ENCODE results near the gene AKAP6.
"Not testable (repeated sequence)": the region's sequence is repeated elsewhere in the genome, so short reads cannot be mapped to it uniquely, and the experiment has no call there.

The AKAP6 gene

DNA sequence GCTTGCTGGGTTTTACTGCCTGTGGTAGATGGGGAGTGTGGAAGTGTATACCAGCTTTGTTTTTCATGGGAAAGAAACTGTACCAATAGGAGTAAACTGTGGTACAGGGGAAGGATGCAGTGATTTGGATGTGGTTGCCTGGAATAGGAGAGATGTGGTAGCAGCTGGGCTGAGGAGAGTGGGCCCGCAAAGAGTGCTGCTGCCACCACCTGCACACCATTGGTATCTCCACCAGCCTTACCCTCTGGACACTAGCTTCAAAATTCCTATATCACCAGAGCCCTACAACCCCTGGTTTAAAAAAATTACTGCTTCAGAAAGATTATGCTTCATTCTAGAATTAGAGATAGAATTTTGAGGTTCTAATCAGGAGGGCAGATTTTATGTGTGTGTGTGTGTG lies 53.6 kb downstream of the AKAP6 start:
- DNase-seq (ENCODE audit: low spot score), result no peak
- TF ChIP-seq, protein P1, sequence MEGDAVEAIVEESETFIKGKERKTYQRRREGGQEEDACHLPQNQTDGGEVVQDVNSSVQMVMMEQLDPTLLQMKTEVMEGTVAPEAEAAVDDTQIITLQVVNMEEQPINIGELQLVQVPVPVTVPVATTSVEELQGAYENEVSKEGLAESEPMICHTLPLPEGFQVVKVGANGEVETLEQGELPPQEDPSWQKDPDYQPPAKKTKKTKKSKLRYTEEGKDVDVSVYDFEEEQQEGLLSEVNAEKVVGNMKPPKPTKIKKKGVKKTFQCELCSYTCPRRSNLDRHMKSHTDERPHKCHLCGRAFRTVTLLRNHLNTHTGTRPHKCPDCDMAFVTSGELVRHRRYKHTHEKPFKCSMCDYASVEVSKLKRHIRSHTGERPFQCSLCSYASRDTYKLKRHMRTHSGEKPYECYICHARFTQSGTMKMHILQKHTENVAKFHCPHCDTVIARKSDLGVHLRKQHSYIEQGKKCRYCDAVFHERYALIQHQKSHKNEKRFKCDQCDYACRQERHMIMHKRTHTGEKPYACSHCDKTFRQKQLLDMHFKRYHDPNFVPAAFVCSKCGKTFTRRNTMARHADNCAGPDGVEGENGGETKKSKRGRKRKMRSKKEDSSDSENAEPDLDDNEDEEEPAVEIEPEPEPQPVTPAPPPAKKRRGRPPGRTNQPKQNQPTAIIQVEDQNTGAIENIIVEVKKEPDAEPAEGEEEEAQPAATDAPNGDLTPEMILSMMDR (IDR thresholded peaks at IDR 0.05; ENCODE audit: borderline replicate concordance, control extremely low read depth, extremely low read depth, insufficient read depth, missing control alignments), result peak; percentile 4
- in situ Hi-C loops (cut with MboI; ENCODE audit: low sequenced_read_pairs, unreplicated experiment), result no loop called here

DNA sequence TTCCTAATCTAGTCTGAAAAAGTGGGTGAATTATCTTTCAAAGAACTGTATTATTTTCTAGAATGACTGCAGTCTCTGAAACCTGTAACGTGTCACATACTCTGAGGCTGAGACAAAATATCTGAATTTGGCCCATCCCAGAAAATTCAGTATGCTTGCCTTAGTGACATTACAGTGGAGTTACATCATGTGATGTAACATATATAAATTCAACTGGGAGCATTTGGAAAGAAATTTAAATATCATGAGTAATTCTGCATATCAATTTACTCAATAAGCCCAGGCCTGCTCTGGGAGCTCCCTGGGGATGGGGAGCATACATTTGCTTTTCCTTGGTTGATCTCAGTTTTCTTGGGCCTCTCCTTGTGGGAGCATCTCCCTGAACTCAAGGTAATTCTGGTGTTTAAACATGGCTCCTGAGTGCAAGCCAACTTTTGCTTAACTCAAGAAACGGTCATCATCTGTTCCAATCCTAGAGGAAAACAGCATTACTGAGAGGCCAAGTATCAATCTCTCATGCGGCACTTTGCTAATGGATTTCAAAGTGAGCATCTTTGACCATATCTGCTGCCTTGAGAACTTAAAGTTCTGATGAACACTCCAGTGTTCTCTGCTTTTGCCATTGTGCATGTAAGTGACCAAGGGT lies 54.4 kb downstream of the AKAP6 start:
- TF ChIP-seq, protein P1 (IDR thresholded peaks at IDR 0.05; ENCODE audit: borderline replicate concordance, control extremely low read depth, extremely low read depth, insufficient read depth, missing control alignments), result no peak
- no peak for DNase-seq (ENCODE audit: low spot score)
- in situ Hi-C loops (cut with MboI; ENCODE audit: low sequenced_read_pairs, unreplicated experiment), result no loop called here

DNA sequence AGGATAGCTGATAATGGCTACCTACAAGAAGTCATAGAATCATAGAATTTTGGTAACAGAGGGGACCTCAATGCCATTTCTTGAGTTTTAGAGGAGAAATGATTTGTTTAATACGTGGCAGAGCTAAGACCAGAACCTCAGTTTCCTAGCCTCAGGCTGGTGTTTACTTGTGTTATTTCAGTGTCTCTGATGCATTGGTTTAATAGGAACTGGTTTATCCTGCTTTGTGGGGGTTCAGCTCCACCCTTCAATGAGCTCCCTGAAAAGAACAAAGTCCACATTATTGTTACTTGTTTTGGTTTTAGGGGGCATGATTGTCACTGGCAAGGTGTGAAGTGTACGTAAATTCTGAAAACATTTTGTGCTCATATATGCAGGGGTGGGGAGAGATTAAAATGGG lies 55.4 kb downstream of the AKAP6 start:
- in situ Hi-C loops (cut with MboI; ENCODE audit: low sequenced_read_pairs, unreplicated experiment), result no loop called here
- TF ChIP-seq, protein P1 (IDR thresholded peaks at IDR 0.05; ENCODE audit: borderline replicate concordance, control extremely low read depth, extremely low read depth, insufficient read depth, missing control alignments), result no peak
- no peak for DNase-seq (ENCODE audit: low spot score)

DNA sequence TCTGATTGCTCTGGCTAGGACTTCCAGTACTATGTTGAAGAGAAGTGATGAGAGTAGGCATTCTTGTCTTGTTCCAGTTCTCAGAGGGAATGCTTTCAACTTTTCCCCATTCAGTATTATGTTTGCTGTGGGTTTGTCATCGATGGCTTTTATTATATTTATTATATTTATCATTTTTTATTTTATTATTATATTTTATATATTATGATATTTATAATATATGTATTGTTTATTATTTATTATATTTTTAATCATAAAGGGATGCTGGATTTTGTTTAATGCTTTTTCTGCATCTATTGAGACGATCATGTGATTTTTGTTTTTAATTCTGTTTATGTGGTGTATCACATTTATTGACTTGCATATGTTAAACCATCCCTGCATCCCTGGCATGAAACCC lies 58.2 kb downstream of the AKAP6 start:
- in situ Hi-C loops (cut with MboI; ENCODE audit: low sequenced_read_pairs, unreplicated experiment); DNase-seq (ENCODE audit: low spot score): not testable (repeated sequence)

DNA sequence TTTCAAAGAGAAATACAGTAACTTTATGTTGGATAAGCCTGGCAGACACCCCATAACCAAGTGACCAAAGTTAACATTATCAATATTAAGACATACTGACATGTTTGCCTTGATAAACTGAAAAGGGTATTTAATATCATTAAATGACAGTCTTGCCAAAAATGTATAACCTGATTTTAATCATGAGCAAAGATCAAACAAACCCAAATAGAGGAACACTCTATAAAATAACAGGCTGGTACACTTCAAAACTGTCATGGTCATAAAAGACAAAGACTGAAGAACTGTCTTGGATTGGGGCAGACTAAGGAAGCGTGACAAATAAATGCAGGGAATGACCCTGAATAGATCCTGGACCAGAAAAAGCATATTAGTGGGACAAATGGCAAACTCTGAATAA lies 64.0 kb downstream of the AKAP6 start:
- DNase-seq (ENCODE audit: low spot score), result no peak
- TF ChIP-seq, protein P1 (IDR thresholded peaks at IDR 0.05; ENCODE audit: borderline replicate concordance, control extremely low read depth, extremely low read depth, insufficient read depth, missing control alignments), result no peak
- in situ Hi-C loops (cut with MboI; ENCODE audit: low sequenced_read_pairs, unreplicated experiment), result no loop called here

DNA sequence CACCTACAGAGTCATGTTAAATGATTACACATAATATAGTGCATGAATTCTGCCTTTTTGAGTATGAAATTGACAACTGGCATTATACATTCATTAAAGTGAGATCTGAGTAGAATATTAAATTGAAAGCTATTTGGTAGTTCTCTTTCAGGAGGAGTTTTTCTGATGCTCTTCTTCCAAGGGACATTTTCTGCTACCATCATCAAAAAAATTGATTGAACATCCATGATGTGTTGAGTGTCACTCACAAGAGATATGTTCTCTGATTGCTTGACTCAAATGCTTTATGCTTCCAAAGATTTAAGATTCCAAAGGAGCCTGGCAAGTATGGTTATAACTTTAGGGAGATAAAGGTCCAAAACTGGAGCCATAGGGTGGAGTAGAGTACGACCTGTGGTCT lies 64.9 kb downstream of the AKAP6 start:
- TF ChIP-seq, protein P1 (IDR thresholded peaks at IDR 0.05; ENCODE audit: borderline replicate concordance, control extremely low read depth, extremely low read depth, insufficient read depth, missing control alignments), result no peak
- no peak for DNase-seq (ENCODE audit: low spot score)
- in situ Hi-C loops (cut with MboI; ENCODE audit: low sequenced_read_pairs, unreplicated experiment), result no loop called here

DNA sequence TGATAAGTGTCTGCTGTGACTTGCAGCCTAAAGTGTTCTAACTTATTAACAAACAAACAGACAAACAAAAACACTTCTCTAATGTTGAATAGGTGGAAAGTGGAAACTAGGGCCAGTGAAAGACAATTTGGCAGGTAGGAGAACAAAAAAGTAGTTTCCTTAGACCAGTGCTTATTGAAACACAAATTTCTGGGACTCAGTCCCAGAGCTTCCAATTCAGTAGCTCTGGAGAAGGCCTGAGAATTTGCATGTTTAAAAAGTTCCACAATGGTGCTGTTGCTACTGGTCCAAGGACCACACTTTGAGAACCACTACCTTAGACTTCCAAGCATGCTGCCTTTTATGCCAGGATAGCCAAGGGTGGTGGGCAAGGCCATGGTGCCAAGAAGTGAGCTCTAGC lies 67.8 kb downstream of the AKAP6 start:
- in situ Hi-C loops (cut with MboI; ENCODE audit: low sequenced_read_pairs, unreplicated experiment), result no loop called here

More for the DNA sequence above, 67.8 kb downstream of the AKAP6 start:
- no peak for DNase-seq (ENCODE audit: low spot score)
- TF ChIP-seq, protein P1 (IDR thresholded peaks at IDR 0.05; ENCODE audit: borderline replicate concordance, control extremely low read depth, extremely low read depth, insufficient read depth, missing control alignments), result no peak

All from GM13976 (cell line).